Measurements from ENCODE around the gene TTLL9.

- TF ChIP-seq CTCF (IDR thresholded peaks at IDR 0.05) (no peak), POLR2AphosphoS5 (IDR thresholded peaks at IDR 0.05; ENCODE audit: low read depth, low read length) (no peak)
These were observed 7.9 kb upstream of the TTLL9 start for GRCh38 chr20:31862506-31862905.

Measured in Panc1 (cell line).